Tibial nerve (tissue), 4 donors: Measurements from ENCODE around the gene ELMO2.

Experiments
- CTCF ChIP-seq, 5 experiments: fragments of 200-600 bp in 3 of 5; fragments of 450-650 bp in 2 of 5; sonication (generic) in 3 of 5; IDR thresholded peaks; one replicate each; pipeline ENCODE4 v1.5.1; 2016 to 2019; ENCODE audit warnings: antibody characterized with exemption in 5 of 5, mild to moderate bottlenecking in 3 of 5, moderate library complexity in 2 of 5
- EP300 ChIP-seq, 2 donors: sonication (generic); formaldehyde crosslinking; IDR thresholded peaks; one replicate each; pipeline ENCODE4 v1.6.1; 2017; ENCODE audit warnings: antibody characterized with exemption in 2 of 2, mild to moderate bottlenecking in 1 of 2
- POLR2A ChIP-seq, 2 donors: fragments of 450-650 bp; IDR thresholded peaks; one replicate each; pipeline ENCODE4 v1.6.1; 2017; ENCODE audit warnings: antibody characterized with exemption in 2 of 2, mild to moderate bottlenecking in 2 of 2, moderate library complexity in 2 of 2

- TF ChIP-seq CTCF (IDR thresholded peaks at IDR 0.05) (no peak), POLR2A (IDR thresholded peaks at IDR 0.05) (no peak), EP300 (IDR thresholded peaks at IDR 0.05) (no peak)
Observed at GRCh38 chr20:46396052-46396740, 10.2 kb downstream of the ELMO2 start.
